B cell (primary cell): ENCODE measurements around the gene TRIM17. TPM values are rescaled to one million over a fixed set of nuclear protein-coding genes. Genes with fewer than 3 reads are reported as not detected.

Experiments used
- ATAC-seq: fragments of 200-7000 bp; cut with Tn5 transposase; one replicate; pipeline ENCODE4 v1.10.0; 2021; ENCODE audit warnings: low read depth, mild to moderate bottlenecking, moderate number of reproducible peaks, moderate library complexity
- CTCF ChIA-PET: fragments of 350-600 bp; sonication (Branson Sonifier 250); formaldehyde crosslinking; loops from one replicate; lab custom pipeline; 2021; ENCODE audit warnings: antibody characterized with exemption, inconsistent platforms; lab: Charles Lee
- POLR2A ChIA-PET: fragments of 350-600 bp; sonication (Branson Sonifier 250); formaldehyde crosslinking; loops from one replicate; lab custom pipeline; 2021; ENCODE audit warnings: antibody characterized with exemption; lab: Charles Lee
- DNase-seq: peaks from one replicate; pipeline ENCODE4 v3.0.0; 2013
- H2AFZ ChIP-seq: 2 replicates; pipeline ENCODE4 v1.6.1; 2012; ENCODE audit warnings: mild to moderate bottlenecking, low read depth, low read length; ENCODE audit not compliant: insufficient read depth, poor library complexity, severe bottlenecking
- H3K27ac ChIP-seq, 2 donors: 1 replicate in 1 of 2; 2 replicates in 1 of 2; pipeline ENCODE4 v1.5.1; 2012 to 2013; ENCODE audit warnings: low read length in 2 of 2, mild to moderate bottlenecking in 2 of 2, moderate library complexity in 1 of 2
- H3K27me3 ChIP-seq, 4 experiments: fragments of 200-600 bp in 1 of 4; sonication (generic) in 1 of 4; replicated peaks in 1 of 4; 1 replicate in 2 of 4; 2 replicates in 2 of 4; pipeline versions ENCODE4 v1.6.1 to v1.7.0; 2013 to 2016; ENCODE audit warnings: low read length in 3 of 4, mild to moderate bottlenecking in 2 of 4, mixed read lengths in 1 of 4, moderate library complexity in 1 of 4; ENCODE audit not compliant: insufficient read depth in 4 of 4, control insufficient read depth in 3 of 4; ENCODE audit errors: control extremely low read depth in 1 of 4
- H3K36me3 ChIP-seq, 2 experiments: replicated peaks in 1 of 2; 1 replicate in 1 of 2; 2 replicates in 1 of 2; pipeline versions ENCODE4 v1.6.1 to v1.7.1; 2013; ENCODE audit warnings: low read length in 1 of 2; ENCODE audit not compliant: insufficient read depth in 2 of 2, control insufficient read depth in 1 of 2; ENCODE audit errors: control extremely low read depth in 1 of 2, extremely low read depth in 1 of 2
- H3K4me1 ChIP-seq, 2 donors: fragments of 200-600 bp in 1 of 2; sonication (generic) in 1 of 2; 1 replicate in 1 of 2; 2 replicates in 1 of 2; pipeline versions ENCODE4 v1.5.1 to v1.6.1; 2013 to 2017; ENCODE audit warnings: low read length in 2 of 2; ENCODE audit not compliant: control insufficient read depth in 2 of 2, insufficient read depth in 2 of 2
- H3K4me2 ChIP-seq: replicated peaks from 2 replicates; pipeline ENCODE3; 2012; ENCODE audit warnings: mild to moderate bottlenecking, low read depth, low read length; ENCODE audit not compliant: poor library complexity, severe bottlenecking
- H3K4me3 ChIP-seq, 5 experiments: fragments of 200-600 bp in 1 of 5; sonication (generic) in 1 of 5; 1 replicate in 3 of 5; 2 replicates in 2 of 5; pipeline versions ENCODE4 v1.5.1 to v1.7.0; 2011 to 2016; ENCODE audit warnings: low read length in 4 of 5, mild to moderate bottlenecking in 4 of 5, low read depth in 2 of 5, control low read depth in 1 of 5, moderate library complexity in 1 of 5; ENCODE audit not compliant: insufficient read depth in 1 of 5; ENCODE audit errors: control extremely low read depth in 1 of 5, extremely low read depth in 1 of 5
- H3K79me2 ChIP-seq: fragments of 200-600 bp; sonication (generic); one replicate; pipeline ENCODE4 v1.6.0; 2016; ENCODE audit warnings: low read length; ENCODE audit not compliant: control insufficient read depth, insufficient read depth
- H3K9ac ChIP-seq: fragments of 200-600 bp; sonication (generic); 2 replicates; pipeline ENCODE4 v1.6.1; 2017; ENCODE audit warnings: mild to moderate bottlenecking, low read length, moderate library complexity
- H3K9me3 ChIP-seq, 3 donors: one replicate each; pipeline versions ENCODE4 v1.6.1 to v1.7.1; 2013; ENCODE audit warnings: low read length in 2 of 3; ENCODE audit not compliant: control insufficient read depth in 2 of 3, insufficient read depth in 1 of 3; ENCODE audit errors: control extremely low read depth in 1 of 3
- H4K20me1 ChIP-seq: 2 replicates; pipeline ENCODE4 v1.6.0; 2012; ENCODE audit warnings: mild to moderate bottlenecking, low read length; ENCODE audit not compliant: insufficient read depth, control insufficient read depth, poor library complexity, severe bottlenecking
- H3K27ac Mint-ChIP-seq: one replicate; pipeline ENCODE4 v1.8.0; 2021; ENCODE audit warnings: mixed read lengths
- H3K27me3 Mint-ChIP-seq: one replicate; pipeline ENCODE4 v1.8.0; 2021; ENCODE audit warnings: mixed read lengths
- H3K4me1 Mint-ChIP-seq: one replicate; pipeline ENCODE4 v1.8.0; 2021; ENCODE audit warnings: mixed read lengths
- H3K4me3 Mint-ChIP-seq: one replicate; pipeline ENCODE4 v1.8.0; 2021; ENCODE audit warnings: mixed read lengths
- H3K9me3 Mint-ChIP-seq: one replicate; pipeline ENCODE4 v1.8.0; 2022; ENCODE audit warnings: mixed read lengths; ENCODE audit not compliant: insufficient read depth
- EZH2 ChIP-seq: IDR thresholded peaks from 2 replicates; pipeline ENCODE4 v1.6.1; 2012; ENCODE audit warnings: borderline replicate concordance, low read depth, mild to moderate bottlenecking, moderate library complexity, low read length; ENCODE audit not compliant: insufficient read depth, poor library complexity, severe bottlenecking
- WGBS: methylation state at CpG from one replicate; pipeline ENCODE4 v1.1.5; 2013; ENCODE audit warnings: missing lambda C conversion rate; ENCODE audit not compliant: insufficient coverage; 5-methylcytosine and 5-hydroxymethylcytosine counted together
- intact Hi-C: fragments of 100-400 bp; cut with micrococcal nuclease; formaldehyde crosslinking; loops from one replicate; pipeline ENCODE4 v1.10.0; 2022
- polyA plus RNA-seq: library from polyadenylated mRNA; depleted of rRNA; stranded (reverse); fragments of >200 nt; gene quantifications from 2 replicates; pipeline ENCODE4 v1.2.3, GENCODE V29; 2012
- total RNA-seq, 2 donors: library from RNA; stranded (reverse); fragments of 120-200 nt in 1 of 2; gene quantifications; 1 replicate in 1 of 2; 2 replicates in 1 of 2; pipeline versions ENCODE4 v1.2.3 to v1.2.4, GENCODE V29; 2013 to 2022
- TF ChIP-seq, protein P1 (sequence below): fragments of 200-600 bp; IDR thresholded peaks from one replicate; pipeline ENCODE4 v1.8.0; 2022; ENCODE audit warnings: antibody characterized with exemption, mild to moderate bottlenecking

TRIM17 gene
- total and polyA plus RNA-seq, 2 donors (not counting 1 experiment from before 2014, with no cell fraction given) = not detected

- Mint-ChIP-seq H3K4me1 (no peaks in the 10 kb centered on the region), H3K27ac (no peak overlapping the region), H3K27me3 (peaks cover 34% of the 10 kb centered on the region), H3K9me3 (no peaks in the 10 kb centered on the region), H3K4me3 (no peak overlapping the region)
- ATAC-seq (no peak), DNase-seq (no peak)
- no peaks in the 10 kb centered on the region for H4K20me1 ChIP-seq
- no peak for TF ChIP-seq EZH2
- TF ChIP-seq, protein P1, sequence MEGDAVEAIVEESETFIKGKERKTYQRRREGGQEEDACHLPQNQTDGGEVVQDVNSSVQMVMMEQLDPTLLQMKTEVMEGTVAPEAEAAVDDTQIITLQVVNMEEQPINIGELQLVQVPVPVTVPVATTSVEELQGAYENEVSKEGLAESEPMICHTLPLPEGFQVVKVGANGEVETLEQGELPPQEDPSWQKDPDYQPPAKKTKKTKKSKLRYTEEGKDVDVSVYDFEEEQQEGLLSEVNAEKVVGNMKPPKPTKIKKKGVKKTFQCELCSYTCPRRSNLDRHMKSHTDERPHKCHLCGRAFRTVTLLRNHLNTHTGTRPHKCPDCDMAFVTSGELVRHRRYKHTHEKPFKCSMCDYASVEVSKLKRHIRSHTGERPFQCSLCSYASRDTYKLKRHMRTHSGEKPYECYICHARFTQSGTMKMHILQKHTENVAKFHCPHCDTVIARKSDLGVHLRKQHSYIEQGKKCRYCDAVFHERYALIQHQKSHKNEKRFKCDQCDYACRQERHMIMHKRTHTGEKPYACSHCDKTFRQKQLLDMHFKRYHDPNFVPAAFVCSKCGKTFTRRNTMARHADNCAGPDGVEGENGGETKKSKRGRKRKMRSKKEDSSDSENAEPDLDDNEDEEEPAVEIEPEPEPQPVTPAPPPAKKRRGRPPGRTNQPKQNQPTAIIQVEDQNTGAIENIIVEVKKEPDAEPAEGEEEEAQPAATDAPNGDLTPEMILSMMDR = no peak
- H3K79me2 ChIP-seq = no peaks in the 10 kb centered on the region
- no peaks in the 10 kb centered on the region for H3K36me3 ChIP-seq
- H3K4me2 ChIP-seq = no peak overlapping the region
- H3K27ac ChIP-seq = no peak overlapping the region
- H3K27me3 ChIP-seq = peaks cover 0 to 22% (median 7%) of the 10 kb centered on the region in 4 experiments
- no peak overlapping the region for H3K9ac ChIP-seq
- intact Hi-C loops = no loop called here
- ChIA-PET CTCF (no interaction called here), POLR2A (no interaction called here)
- no peaks in the 10 kb centered on the region for H3K4me1 ChIP-seq
- WGBS = 88% methylated on average over 8 of the region's 8 CpGs
- no peak overlapping the region for H3K4me3 ChIP-seq
- no peak overlapping the region for H2AFZ ChIP-seq
- peaks cover 0 to 11% (median 0%) of the 10 kb centered on the region in 3 donors for H3K9me3 ChIP-seq
Measured at GRCh38 chr1:228429007-228429406, 12.3 kb upstream of the TRIM17 start.

DNA sequence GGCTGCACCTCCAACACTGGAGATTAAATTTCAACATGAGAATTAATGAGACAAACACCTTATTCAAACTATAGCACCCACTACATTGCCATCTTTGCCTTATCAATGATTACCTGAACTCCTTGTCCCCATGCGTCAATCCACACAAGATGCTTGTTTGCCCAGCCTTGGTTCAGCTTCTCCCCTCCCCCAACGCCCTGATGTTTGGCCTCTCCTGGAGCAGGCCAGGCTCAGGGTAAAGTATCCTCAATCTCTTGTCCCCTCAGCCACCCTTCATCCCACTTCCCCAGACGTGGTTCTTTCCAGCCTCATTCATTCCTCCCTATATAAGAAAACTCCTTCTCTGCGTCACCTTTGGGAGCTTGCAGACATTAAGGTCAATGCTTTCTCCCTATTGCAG, 11.8 kb upstream of the TRIM17 start:
- peaks cover 37% of the 10 kb centered on the region for H3K27me3 Mint-ChIP-seq
- DNase-seq = no peak
- intact Hi-C loops = no loop called here

More for the DNA sequence above, 11.8 kb upstream of the TRIM17 start:
- Histone ChIP-seq H2AFZ (no peak overlapping the region), H3K79me2 (no peaks in the 10 kb centered on the region), H3K27me3 (peaks cover 0 to 21% (median 7%) of the 10 kb centered on the region in 4 experiments), H3K9me3 (peaks cover 0 to 11% (median 0%) of the 10 kb centered on the region in 3 donors), H3K4me3 (no peak overlapping the region), H3K4me2 (no peak overlapping the region), H3K27ac (no peak overlapping the region), H4K20me1 (no peaks in the 10 kb centered on the region), H3K9ac (no peak overlapping the region), H3K36me3 (no peaks in the 10 kb centered on the region), H3K4me1 (no peaks in the 10 kb centered on the region)
- WGBS = 79% methylated on average over 4 of the region's 4 CpGs
- H3K27ac Mint-ChIP-seq = no peak overlapping the region
- H3K9me3 Mint-ChIP-seq = no peaks in the 10 kb centered on the region
- no peaks in the 10 kb centered on the region for H3K4me1 Mint-ChIP-seq
- ChIA-PET CTCF (no interaction called here), POLR2A (no interaction called here)
- H3K4me3 Mint-ChIP-seq = no peak overlapping the region
- no peak for TF ChIP-seq EZH2
- TF ChIP-seq, protein P1 = no peak
- no peak for ATAC-seq
